Glomerular endothelial cell (primary cell): Measurements from ENCODE around the gene DHRS7. TPM values are rescaled to one million over a fixed set of nuclear protein-coding genes. Genes with fewer than 3 reads are reported as not detected.

ENCODE experiments used
- DNase-seq: peaks from one replicate; pipeline ENCODE4 v3.0.0-alpha.2; 2011; ENCODE audit warnings: low read depth, low spot score; ENCODE audit errors: extremely low read depth
- total RNA-seq: library from RNA; depleted of rRNA; stranded (reverse); fragments of >200 nt; gene quantifications from 2 replicates; pipeline ENCODE4 v1.2.3, GENCODE V29; 2015

The DHRS7 gene
- total RNA-seq, 1 donor from 2014 or later: 68.3 TPM

DNA sequence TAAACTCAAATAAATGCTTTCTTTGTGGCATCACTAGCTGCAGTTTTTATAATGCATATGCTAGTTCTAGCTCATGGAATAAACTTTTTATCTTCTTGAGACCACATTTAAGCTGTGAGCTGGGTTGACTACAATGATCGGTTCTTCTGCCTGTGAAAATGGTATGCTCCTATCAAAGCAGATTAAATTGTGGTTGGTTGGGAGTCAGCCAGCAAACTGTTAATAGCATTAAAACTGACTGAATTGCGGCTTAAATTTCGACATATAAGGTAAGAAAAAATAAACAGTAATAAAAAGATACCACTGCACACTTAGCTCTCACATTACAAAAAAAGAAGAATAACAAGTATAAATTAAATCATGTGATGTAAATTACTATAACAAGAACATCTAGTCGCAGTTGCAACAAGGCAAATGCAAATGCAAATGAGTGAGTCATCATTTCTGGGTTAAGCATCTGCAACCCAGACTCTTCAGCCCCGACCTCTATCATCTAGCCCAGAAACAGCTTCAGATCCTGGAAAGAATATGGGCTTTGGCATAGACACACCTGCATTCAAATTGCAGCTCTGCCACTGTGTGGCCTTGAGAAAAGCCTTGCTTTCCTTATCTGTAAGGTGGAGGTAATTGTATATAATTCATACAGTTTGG is 19.8 kb upstream of the DHRS7 start:
- DNase-seq: no peak

DNA sequence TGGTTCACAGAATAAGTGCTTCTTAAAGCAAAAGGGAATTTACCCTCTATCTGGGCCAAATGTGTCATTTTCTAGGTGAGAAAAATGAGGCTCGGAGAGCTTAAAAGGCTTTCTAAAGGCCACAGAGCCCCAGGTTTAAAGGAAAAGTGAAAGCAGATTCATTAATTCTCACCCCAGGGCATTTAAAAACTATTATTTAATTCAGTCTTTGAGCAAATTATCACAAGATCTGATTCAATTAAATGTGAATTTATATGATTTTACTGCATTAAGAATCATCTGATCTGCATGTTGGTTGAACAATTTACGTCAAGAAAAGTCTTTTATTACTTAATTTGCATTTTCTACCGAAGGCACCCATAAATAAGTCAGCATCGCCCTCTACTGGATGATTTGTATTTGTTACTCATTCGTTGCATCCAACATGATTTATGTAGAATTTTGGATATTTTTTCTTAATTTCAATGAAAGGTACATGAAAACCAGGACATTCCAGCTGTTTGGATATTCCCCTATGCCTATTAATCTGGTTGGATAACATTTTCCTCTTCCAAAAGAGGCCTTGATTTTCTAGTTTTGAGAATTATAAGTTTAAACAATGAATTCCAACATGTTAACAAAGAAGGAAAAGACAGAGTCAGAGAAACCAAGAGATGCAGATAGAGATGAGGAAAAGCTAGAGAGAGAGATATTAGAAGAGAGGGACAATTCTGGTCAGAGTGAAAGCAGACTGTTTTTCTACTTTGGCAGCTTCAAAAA is 19.1 kb upstream of the DHRS7 start:
- DNase-seq: no peak

- DNase-seq: no peak
These were observed 18.5 kb upstream of the DHRS7 start for GRCh38 chr14:60183741-60184140.

DNA sequence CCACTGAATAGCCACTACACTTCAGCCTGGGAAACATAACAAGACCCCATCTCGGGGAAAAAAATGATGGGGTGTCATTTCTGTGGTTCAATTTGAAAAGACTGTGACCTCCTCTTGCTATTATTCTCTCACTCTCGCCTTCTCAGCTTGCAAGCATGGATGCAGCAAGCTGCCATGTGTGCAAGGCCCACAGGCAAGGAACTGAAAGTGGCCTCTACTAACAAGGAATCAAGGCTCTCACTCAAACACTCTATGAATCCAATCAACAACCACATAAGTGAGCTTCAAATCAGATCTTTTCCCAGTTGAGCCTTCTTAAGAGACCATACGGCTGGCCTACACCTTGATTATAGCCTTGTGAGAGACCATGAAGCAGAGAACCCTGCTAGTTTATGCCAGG is 17.9 kb upstream of the DHRS7 start:
- no peak for DNase-seq

DNA sequence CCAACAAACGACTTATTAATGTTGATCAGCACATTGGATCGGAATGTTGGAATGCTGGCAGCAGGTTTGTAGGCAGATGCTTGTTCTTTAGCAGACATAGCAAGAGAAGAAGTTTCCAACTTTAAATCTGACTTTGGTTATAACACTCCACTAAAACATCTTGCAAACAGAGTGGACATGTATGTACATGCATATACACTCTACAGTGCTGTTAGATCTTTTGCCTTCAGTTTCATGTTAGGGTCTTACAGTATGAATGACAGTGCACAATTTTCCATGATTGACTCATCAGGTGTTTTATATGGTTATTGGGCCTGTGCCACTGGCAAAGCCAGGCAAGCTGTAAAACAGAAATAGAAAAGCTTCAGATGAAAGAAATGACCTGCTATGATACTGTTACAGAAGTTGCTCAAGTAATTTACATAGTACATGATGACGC is 14.3 kb upstream of the DHRS7 start:
- no peak for DNase-seq

- DNase-seq: no peak
These were observed 13.6 kb upstream of the DHRS7 start for GRCh38 chr14:60178820-60179219.

GRCh38 chr14:60178164-60178563 is 13.0 kb upstream of the DHRS7 start:
- no peak for DNase-seq

DNA sequence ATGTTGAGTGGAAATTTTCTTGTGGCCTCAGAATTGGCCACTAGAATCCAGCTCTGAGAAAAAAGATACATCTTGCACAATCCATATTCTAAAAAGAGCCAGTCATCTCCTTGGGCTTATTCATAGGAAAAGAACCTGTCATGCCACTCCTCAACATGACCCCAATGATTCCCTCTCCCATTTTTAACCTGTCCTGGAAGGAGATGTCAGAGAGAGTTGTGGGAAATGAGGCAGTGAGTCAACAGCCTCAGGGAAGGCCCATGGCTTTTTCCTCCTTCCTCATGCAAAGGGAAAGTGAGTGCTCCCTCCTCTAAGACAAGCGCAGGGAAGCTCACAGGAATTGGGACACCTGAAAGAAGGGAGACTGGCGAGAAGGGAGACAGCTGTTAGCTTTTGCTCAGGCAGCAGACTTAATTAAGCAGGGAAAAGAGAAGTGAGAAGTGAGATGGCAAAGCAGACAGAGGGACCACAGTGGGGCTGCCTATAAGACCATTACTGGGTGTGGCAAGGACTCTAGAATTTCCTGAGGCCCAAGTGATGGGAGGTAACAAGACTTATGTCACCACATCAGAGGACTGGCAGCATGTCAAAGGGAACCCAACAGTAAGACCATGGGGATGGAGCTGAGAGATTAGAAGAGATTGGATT is 10.2 kb upstream of the DHRS7 start:
- DNase-seq: no peak

DNA sequence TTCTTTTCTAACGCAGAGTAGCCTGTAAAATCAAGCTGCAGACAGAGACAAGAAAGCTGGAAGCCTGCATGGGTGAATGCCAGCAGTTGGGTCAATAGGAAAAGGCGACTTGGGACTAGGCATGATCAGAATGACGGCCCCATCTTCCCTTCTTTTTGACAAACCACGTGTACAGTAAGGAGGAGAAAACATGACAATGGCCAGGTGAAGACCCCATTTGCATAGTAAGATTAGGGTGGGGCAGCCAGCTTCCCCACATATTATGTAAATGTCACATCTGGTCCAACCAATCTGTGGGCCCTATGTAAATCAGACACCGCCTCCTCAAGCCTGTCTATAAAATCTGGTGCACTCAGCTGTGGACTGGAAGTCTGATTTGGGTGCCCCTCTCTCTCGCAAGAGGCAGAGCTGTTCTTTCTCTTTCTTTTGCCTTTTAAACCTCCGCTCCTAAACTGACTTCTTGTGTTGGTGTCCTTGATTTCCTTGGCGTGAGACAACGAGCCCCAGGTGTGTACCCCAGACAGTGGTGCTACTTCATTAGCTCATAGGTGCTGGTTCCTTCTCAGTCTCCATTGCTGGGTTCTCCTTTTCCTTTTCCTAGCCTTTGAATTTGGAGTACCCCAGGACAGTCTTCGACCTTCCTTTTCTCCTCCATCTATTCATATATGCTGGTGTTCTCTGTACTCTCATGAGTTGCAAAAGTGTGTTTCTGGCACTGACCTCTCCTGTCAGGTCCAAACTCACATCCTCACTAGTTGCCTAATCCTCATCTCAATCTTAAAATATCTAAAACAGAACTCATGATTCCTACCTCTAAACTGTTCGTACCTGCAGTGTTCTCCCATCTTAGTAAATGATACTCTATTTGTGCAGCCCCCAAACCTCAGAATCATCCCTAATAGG is 9.4 kb upstream of the DHRS7 start:
- DNase-seq: no peak

GRCh38 chr14:60171690-60172089 is 6.5 kb upstream of the DHRS7 start:
- no peak for DNase-seq

DNA sequence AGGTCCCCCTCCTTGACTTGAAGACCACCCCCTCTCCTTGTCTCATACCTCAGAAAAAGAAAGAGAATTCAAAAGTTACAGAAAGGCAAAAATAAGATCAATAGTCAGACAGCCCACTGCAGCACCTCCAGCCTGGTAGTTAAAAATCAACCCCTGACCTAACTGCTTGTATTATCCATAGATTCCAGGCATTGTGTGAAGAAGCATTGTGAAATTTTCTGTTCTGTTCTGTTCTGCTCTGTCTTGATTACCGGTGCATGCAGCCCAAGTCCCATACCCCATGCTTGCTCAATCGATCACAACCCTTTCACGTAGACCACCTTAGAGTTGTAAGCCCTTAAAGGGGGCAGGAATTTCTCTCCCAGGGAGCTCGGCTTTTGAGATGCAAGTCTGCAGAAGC is 5.8 kb upstream of the DHRS7 start:
- DNase-seq: no peak

DNA sequence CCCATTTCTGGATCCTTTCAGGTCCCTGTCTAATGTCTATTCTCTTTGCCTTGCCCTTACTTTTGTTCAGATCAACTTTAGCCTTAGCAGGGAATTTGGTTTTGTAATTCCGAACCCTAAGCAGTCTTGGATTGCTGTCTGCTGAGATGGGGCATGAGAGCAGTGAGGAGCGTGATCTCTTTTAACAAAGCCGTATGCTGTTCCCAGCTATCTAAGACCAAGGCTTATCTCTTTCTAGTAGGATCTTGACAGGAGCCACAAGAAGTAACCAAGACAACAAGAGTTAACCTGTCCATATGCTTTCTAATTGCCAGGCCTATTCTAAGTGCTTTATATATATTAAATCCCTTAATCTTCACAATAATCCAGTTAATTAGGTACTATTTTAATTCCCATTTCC is 4.5 kb upstream of the DHRS7 start:
- no peak for DNase-seq

DNA sequence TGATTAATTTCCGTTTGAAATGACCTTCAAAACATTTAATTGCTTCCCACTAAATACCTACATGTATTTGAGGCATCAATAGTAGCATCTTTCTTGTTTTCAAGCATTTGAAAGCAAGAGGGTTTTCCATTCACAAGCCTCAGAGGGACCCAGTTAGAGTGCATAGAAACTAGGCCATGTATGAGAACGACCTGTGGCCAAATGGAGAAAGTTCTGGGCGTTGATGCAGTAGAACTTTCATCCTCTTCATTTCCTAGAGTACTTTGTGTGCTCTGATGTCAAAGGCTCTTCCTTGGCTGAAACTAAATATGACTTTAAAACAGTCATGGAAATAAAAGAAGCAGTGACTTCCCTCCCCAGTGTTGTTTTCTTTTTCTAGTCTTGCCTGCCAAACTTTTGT is 944 bp upstream of the DHRS7 start:
- DNase-seq: no peak

DNA sequence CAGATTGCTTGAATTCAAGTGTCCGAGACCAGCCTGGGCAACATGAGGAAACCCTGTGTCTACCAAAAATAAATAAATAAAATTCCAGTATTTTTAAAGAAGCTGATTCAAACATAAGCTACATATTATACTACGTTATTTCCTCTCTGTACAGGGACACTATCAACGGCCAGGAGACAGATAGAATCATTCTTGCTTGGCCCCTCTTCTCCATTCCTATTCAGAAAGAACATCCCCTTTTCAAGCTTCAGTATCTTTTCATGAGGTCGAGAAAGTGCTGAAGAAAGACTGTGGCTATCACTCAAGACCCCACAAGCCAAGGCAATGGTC is 314 bp upstream of the DHRS7 start:
- DNase-seq: no peak

GRCh38 chr14:60164404-60164711 is 840 bp downstream of the DHRS7 start:
- no peak for DNase-seq

GRCh38 chr14:60163693-60164092 is 1.5 kb downstream of the DHRS7 start:
- no peak for DNase-seq

DNA sequence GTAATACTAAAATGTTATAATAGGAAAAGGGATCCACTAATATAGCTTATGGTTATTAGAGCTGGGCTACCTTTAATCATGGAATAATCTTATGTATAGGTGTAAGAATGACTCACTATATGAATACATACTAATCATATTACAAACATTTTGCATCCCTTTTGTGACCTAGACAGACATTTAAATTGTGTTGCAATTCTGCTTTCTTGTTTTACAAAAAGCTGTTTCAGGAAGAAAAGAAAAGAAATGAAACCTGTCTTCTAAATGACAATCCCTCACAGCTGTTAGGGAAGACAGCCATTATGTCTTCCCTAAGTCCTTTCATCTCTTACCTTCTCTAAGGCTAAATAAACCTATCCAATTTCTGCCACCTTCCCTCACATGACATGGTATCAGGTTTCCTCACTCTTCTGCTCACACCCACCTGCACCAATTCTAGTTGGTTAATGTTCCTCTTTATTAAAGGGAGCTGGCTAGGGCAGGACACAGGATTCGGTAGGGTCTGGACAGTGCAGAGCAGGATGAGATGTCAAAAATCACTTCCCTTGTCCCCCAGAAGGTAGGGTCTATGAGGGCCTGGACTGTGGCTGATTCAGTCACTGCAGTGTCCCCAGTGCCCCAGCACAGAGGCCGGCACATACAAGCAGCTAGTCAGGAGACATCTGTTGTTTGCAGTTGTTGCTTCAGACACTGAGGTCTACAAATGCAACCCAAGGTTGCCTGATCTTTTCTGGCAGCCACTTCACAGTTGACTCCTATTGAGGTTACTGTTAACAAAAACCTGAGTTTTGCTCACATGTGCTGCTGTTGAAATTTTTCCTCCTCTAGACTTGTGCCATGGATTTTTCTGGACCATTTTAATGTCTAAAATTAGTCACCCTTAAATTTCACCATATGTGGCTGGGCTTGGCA is 3.7 kb downstream of the DHRS7 start:
- DNase-seq: no peak

GRCh38 chr14:60160422-60160821 is 4.8 kb downstream of the DHRS7 start:
- no peak for DNase-seq

- DNase-seq: no peak
These were observed 10.5 kb downstream of the DHRS7 start for GRCh38 chr14:60154671-60155070.

- DNase-seq: no peak
These were observed 11.2 kb downstream of the DHRS7 start for GRCh38 chr14:60153991-60154390.
